Lower leg skin (tissue), 4 donors: Measurements from ENCODE around the gene CLOCK. TPM values are rescaled to one million over a fixed set of nuclear protein-coding genes. Genes with fewer than 3 reads are reported as not detected.

ENCODE experiments used
- DNase-seq, 2 donors: peaks; one replicate each; pipeline ENCODE4 v3.0.0-alpha.2; 2019; ENCODE audit warnings: low spot score in 2 of 2
- H3K4me3 ChIP-seq: fragments of 200-600 bp; sonication (generic); 2 replicates; pipeline ENCODE4 v1.5.1; 2017; ENCODE audit warnings: mild to moderate bottlenecking, low read depth; ENCODE audit not compliant: poor library complexity, severe bottlenecking
- POLR2A ChIP-seq, 2 donors: fragments of 450-650 bp; IDR thresholded peaks; one replicate each; pipeline ENCODE4 v1.6.1; 2016 to 2017; ENCODE audit warnings: antibody characterized with exemption in 2 of 2, mild to moderate bottlenecking in 1 of 2, moderate library complexity in 1 of 2
- WGBS, 2 donors: methylation state at CpG; one replicate each; pipeline ENCODE4 v1.1.5; 2018; 5-methylcytosine and 5-hydroxymethylcytosine counted together
- intact Hi-C: fragments of 100-400 bp; cut with DNase I; formaldehyde crosslinking; loops from one replicate; pipeline ENCODE4 v1.15.0; 2023; ENCODE audit warnings: low total_unique reads
- total RNA-seq, 4 donors: library from RNA; depleted of rRNA; stranded (reverse); fragments of >200 nt; gene quantifications; one replicate each; pipeline ENCODE4 v1.1.0, GENCODE V29; 2016
- TF ChIP-seq, protein P1 (sequence below), 3 donors: fragments of 450-650 bp; IDR thresholded peaks; one replicate each; pipeline ENCODE4 v1.5.1; 2016; ENCODE audit warnings: antibody characterized with exemption in 3 of 3, mild to moderate bottlenecking in 3 of 3, moderate library complexity in 2 of 3

Gene CLOCK
- total RNA-seq, 4 donors from 2014 or later: 10.4 to 14.4 (median 12.5) TPM

GRCh38 chr4:55437823-55438222, 108.9 kb downstream of the CLOCK start:
- no peak for TF ChIP-seq POLR2A (IDR thresholded peaks at IDR 0.05)
- TF ChIP-seq, protein P1, sequence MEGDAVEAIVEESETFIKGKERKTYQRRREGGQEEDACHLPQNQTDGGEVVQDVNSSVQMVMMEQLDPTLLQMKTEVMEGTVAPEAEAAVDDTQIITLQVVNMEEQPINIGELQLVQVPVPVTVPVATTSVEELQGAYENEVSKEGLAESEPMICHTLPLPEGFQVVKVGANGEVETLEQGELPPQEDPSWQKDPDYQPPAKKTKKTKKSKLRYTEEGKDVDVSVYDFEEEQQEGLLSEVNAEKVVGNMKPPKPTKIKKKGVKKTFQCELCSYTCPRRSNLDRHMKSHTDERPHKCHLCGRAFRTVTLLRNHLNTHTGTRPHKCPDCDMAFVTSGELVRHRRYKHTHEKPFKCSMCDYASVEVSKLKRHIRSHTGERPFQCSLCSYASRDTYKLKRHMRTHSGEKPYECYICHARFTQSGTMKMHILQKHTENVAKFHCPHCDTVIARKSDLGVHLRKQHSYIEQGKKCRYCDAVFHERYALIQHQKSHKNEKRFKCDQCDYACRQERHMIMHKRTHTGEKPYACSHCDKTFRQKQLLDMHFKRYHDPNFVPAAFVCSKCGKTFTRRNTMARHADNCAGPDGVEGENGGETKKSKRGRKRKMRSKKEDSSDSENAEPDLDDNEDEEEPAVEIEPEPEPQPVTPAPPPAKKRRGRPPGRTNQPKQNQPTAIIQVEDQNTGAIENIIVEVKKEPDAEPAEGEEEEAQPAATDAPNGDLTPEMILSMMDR (IDR thresholded peaks at IDR 0.05): no peak
- DNase-seq: no peak
- WGBS, 2 donors: 89 to 90% methylated on average over 3 of the region's 3 CpGs
- intact Hi-C loops: no loop called here
- H3K4me3 ChIP-seq: no peak overlapping the region

GRCh38 chr4:55437356-55437796, 109.3 kb downstream of the CLOCK start:
- DNase-seq: no peak
- TF ChIP-seq, protein P1 (IDR thresholded peaks at IDR 0.05): no peak
- no peak for TF ChIP-seq POLR2A (IDR thresholded peaks at IDR 0.05)
- 75 to 79% methylated on average over 5 of the region's 5 CpGs for whole genome bisulfite sequencing, 2 donors
- no peak overlapping the region for H3K4me3 ChIP-seq
- intact Hi-C loops: no loop called here

GRCh38 chr4:55435141-55435841, 111.4 kb downstream of the CLOCK start:
- no peak for DNase-seq
- 57 to 58% methylated on average over 3 of the region's 3 CpGs for WGBS, 2 donors
- H3K4me3 ChIP-seq: no peak overlapping the region
- intact Hi-C loops: no loop called here
- TF ChIP-seq POLR2A (IDR thresholded peaks at IDR 0.05): no peak
- TF ChIP-seq, protein P1 (IDR thresholded peaks at IDR 0.05): no peak

DNA sequence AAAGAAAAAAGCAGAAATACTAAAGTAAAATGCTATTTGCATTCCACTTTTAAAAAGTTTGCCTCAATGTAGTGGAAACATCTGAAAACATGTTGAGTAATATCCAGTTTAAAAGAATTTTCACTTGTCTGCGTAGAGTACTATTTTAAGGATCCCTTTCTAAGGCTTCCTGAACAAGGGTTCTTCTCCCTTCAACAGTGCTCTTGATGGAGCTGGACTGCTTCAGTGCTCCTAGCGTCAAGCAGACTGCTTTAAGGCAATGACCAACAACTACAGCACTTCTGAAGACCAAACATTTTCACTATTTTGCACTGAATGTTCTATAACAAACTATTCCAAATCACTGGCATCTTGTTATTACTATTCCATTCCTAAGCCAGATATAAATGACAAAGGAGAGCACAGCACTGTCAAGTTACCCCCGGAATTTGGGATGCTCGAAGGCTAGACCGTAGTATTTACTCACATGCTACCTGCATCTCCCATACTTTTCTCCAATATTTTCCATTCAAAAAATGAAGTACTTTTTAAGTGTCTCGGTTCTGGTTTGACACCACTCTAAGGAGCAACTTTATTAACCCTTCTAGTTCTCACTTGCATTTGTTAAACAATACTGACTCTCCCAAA, 114.9 kb downstream of the CLOCK start:
- 71 to 78% methylated on average over 6 of the region's 6 CpGs for WGBS, 2 donors

DNA sequence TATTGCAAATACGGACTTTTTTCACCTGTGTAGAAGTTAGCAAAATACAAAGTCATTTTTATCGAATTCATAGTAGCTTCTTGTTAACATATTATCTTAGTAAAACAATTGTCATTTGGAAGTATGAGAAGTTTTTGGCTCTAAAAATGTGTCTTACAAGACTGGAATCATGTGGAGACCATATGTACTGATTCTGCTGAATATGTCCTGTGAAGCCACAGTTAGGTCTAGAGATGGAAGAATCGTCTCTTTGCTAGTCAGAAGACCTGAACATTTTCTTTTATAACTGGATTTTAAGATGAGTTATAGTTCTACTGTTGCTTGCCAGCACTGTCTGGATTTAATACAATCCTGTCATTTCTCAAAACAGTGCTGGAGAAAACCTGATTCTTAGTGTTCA, 121.9 kb downstream of the CLOCK start:
- 65 to 79% methylated on average over 3 of the region's 3 CpGs for WGBS, 2 donors
- H3K4me3 ChIP-seq: no peak overlapping the region
- DNase-seq: no peak
- TF ChIP-seq, protein P1 (IDR thresholded peaks at IDR 0.05): no peak
- TF ChIP-seq POLR2A (IDR thresholded peaks at IDR 0.05): no peak
- intact Hi-C loops: no loop called here

More for the DNA sequence above, 114.9 kb downstream of the CLOCK start:
- H3K4me3 ChIP-seq: no peak overlapping the region
- TF ChIP-seq, protein P1 (IDR thresholded peaks at IDR 0.05): no peak
- TF ChIP-seq POLR2A (IDR thresholded peaks at IDR 0.05): no peak
- intact Hi-C loops: no loop called here
- no peak for DNase-seq
